Measurements from ENCODE around the gene ADAM10. TPM values are rescaled to one million over a fixed set of nuclear protein-coding genes. Genes with fewer than 3 reads are reported as not detected.

The ADAM10 gene
- total RNA-seq, 2 experiments from 2014 or later: 70.7 to 76.3 TPM

GRCh38 chr15:58549013-58549784 lies 200.3 kb downstream of the ADAM10 start:
- H3K27ac Mint-ChIP-seq: no peak overlapping the region
- no peak for DNase-seq
- H3K27me3 Mint-ChIP-seq (ENCODE audit: low read depth): no peaks in the 10 kb centered on the region
- no peak overlapping the region for H3K4me3 Mint-ChIP-seq
- no peaks in the 10 kb centered on the region for H3K9me3 Mint-ChIP-seq
- peaks cover 26% of the 10 kb centered on the region for H3K4me1 Mint-ChIP-seq (ENCODE audit: low read depth)
- CTCF ChIA-PET: interaction anchor here (0.5 kb wide), 1 partner anchor 322 kb away, joined by 3 read pairs; no protein-coding TSS in a partner anchor
- H3K36me3 Mint-ChIP-seq (ENCODE audit: low read depth): no peaks in the 10 kb centered on the region
- intact Hi-C loops (cut with micrococcal nuclease): no loop called here

- peaks cover 26% of the 10 kb centered on the region for H3K4me1 Mint-ChIP-seq (ENCODE audit: low read depth)
- H3K27me3 Mint-ChIP-seq (ENCODE audit: low read depth): no peaks in the 10 kb centered on the region
- H3K36me3 Mint-ChIP-seq (ENCODE audit: low read depth): no peaks in the 10 kb centered on the region
- CTCF ChIA-PET: interaction anchor here (0.5 kb wide), 1 partner anchor 321 kb away, joined by 3 read pairs; no protein-coding TSS in a partner anchor
- intact Hi-C loops (cut with micrococcal nuclease): no loop called here
- H3K27ac Mint-ChIP-seq: no peak overlapping the region
- H3K9me3 Mint-ChIP-seq: no peaks in the 10 kb centered on the region
- no peak for DNase-seq
- no peak overlapping the region for H3K4me3 Mint-ChIP-seq
Observed at GRCh38 chr15:58548308-58549012, 201.0 kb downstream of the ADAM10 start.

GRCh38 chr15:58547628-58548307 lies 201.7 kb downstream of the ADAM10 start:
- no peak overlapping the region for H3K4me3 Mint-ChIP-seq
- DNase-seq: no peak
- no peaks in the 10 kb centered on the region for H3K36me3 Mint-ChIP-seq (ENCODE audit: low read depth)
- H3K27me3 Mint-ChIP-seq (ENCODE audit: low read depth): no peaks in the 10 kb centered on the region
- CTCF ChIA-PET: no interaction called here
- no peaks in the 10 kb centered on the region for H3K9me3 Mint-ChIP-seq
- intact Hi-C loops (cut with micrococcal nuclease): no loop called here
- H3K4me1 Mint-ChIP-seq (ENCODE audit: low read depth): peaks cover 26% of the 10 kb centered on the region
- H3K27ac Mint-ChIP-seq: no peak overlapping the region

- no peaks in the 10 kb centered on the region for H3K9me3 Mint-ChIP-seq
- intact Hi-C loops (cut with micrococcal nuclease): no loop called here
- no peaks in the 10 kb centered on the region for H3K27me3 Mint-ChIP-seq (ENCODE audit: low read depth)
- no peak overlapping the region for H3K27ac Mint-ChIP-seq
- no peak overlapping the region for H3K4me3 Mint-ChIP-seq
- DNase-seq: no peak
- CTCF ChIA-PET: no interaction called here
- H3K36me3 Mint-ChIP-seq (ENCODE audit: low read depth): no peaks in the 10 kb centered on the region
- peaks cover 22% of the 10 kb centered on the region for H3K4me1 Mint-ChIP-seq (ENCODE audit: low read depth)
Observed at GRCh38 chr15:58546635-58547627, 202.6 kb downstream of the ADAM10 start.

- Mint-ChIP-seq H3K27me3 (ENCODE audit: low read depth) (no peaks in the 10 kb centered on the region), H3K4me3 (no peak overlapping the region), H3K36me3 (ENCODE audit: low read depth) (no peaks in the 10 kb centered on the region), H3K4me1 (ENCODE audit: low read depth) (peaks cover 14% of the 10 kb centered on the region), H3K27ac (no peak overlapping the region), H3K9me3 (no peaks in the 10 kb centered on the region)
- no peak for DNase-seq
- intact Hi-C loops (cut with micrococcal nuclease): no loop called here
- CTCF ChIA-PET: no interaction called here
Observed at GRCh38 chr15:58546066-58546591, 203.4 kb downstream of the ADAM10 start.

GRCh38 chr15:58545307-58546065 lies 204.0 kb downstream of the ADAM10 start:
- peak; percentile 26 for DNase-seq
- H3K27me3 Mint-ChIP-seq (ENCODE audit: low read depth): no peaks in the 10 kb centered on the region
- H3K36me3 Mint-ChIP-seq (ENCODE audit: low read depth): no peaks in the 10 kb centered on the region
- intact Hi-C loops (cut with micrococcal nuclease): no loop called here
- H3K4me3 Mint-ChIP-seq: no peak overlapping the region
- CTCF ChIA-PET: no interaction called here
- peaks cover 12% of the 10 kb centered on the region for H3K4me1 Mint-ChIP-seq (ENCODE audit: low read depth)
- H3K9me3 Mint-ChIP-seq: no peaks in the 10 kb centered on the region
- no peak overlapping the region for H3K27ac Mint-ChIP-seq

- no peaks in the 10 kb centered on the region for H3K36me3 Mint-ChIP-seq (ENCODE audit: low read depth)
- no peaks in the 10 kb centered on the region for H3K9me3 Mint-ChIP-seq
- CTCF ChIA-PET: interaction anchor here (0.6 kb wide), 2 partner anchors 241 to 695 kb away, joined by 3 to 6 read pairs; no protein-coding TSS in a partner anchor
- intact Hi-C loops (cut with micrococcal nuclease): no loop called here
- H3K4me1 Mint-ChIP-seq (ENCODE audit: low read depth): peaks cover 10% of the 10 kb centered on the region
- no peak overlapping the region for H3K27ac Mint-ChIP-seq
- DNase-seq: no peak
- no peak overlapping the region for H3K4me3 Mint-ChIP-seq
- no peaks in the 10 kb centered on the region for H3K27me3 Mint-ChIP-seq (ENCODE audit: low read depth)
Observed at GRCh38 chr15:58544756-58545155, 204.8 kb downstream of the ADAM10 start.

- H3K4me3 Mint-ChIP-seq: no peak overlapping the region
- H3K9me3 Mint-ChIP-seq: no peaks in the 10 kb centered on the region
- CTCF ChIA-PET: no interaction called here
- H3K27me3 Mint-ChIP-seq (ENCODE audit: low read depth): no peaks in the 10 kb centered on the region
- H3K4me1 Mint-ChIP-seq (ENCODE audit: low read depth): peaks cover 10% of the 10 kb centered on the region
- no peaks in the 10 kb centered on the region for H3K36me3 Mint-ChIP-seq (ENCODE audit: low read depth)
- H3K27ac Mint-ChIP-seq: no peak overlapping the region
- intact Hi-C loops (cut with micrococcal nuclease): no loop called here
- no peak for DNase-seq
Observed at GRCh38 chr15:58543664-58544335, 205.7 kb downstream of the ADAM10 start.

- CTCF ChIA-PET: no interaction called here
- DNase-seq: no peak
- Mint-ChIP-seq H3K27me3 (ENCODE audit: low read depth) (no peaks in the 10 kb centered on the region), H3K36me3 (ENCODE audit: low read depth) (no peaks in the 10 kb centered on the region), H3K27ac (no peak overlapping the region), H3K9me3 (no peaks in the 10 kb centered on the region), H3K4me3 (no peak overlapping the region), H3K4me1 (ENCODE audit: low read depth) (peaks cover 10% of the 10 kb centered on the region)
- intact Hi-C loops (cut with micrococcal nuclease): no loop called here
Observed at GRCh38 chr15:58541410-58542087, 208.0 kb downstream of the ADAM10 start.

- Mint-ChIP-seq H3K27me3 (ENCODE audit: low read depth) (no peaks in the 10 kb centered on the region), H3K9me3 (no peaks in the 10 kb centered on the region), H3K4me1 (ENCODE audit: low read depth) (no peaks in the 10 kb centered on the region), H3K4me3 (no peak overlapping the region), H3K36me3 (ENCODE audit: low read depth) (no peaks in the 10 kb centered on the region), H3K27ac (no peak overlapping the region)
- CTCF ChIA-PET: no interaction called here
- intact Hi-C loops (cut with micrococcal nuclease): no loop called here
- DNase-seq: no peak
Observed at GRCh38 chr15:58539548-58539947, 210.0 kb downstream of the ADAM10 start.

Data from activated naive CD4-positive, alpha-beta T cell treated with anti-CD3 and anti-CD28 coated beads for 36 hours (primary cell).